ENCODE measurements around the gene ZFYVE9. TPM values are rescaled to one million over a fixed set of nuclear protein-coding genes. Genes with fewer than 3 reads are reported as not detected.

Gene ZFYVE9
- total and polyA plus RNA-seq, 2 of the 13 experiments (the other 11 are each of a cell fraction or from before 2014, with no cell fraction given) = 9.2 to 19.8 TPM

DNA sequence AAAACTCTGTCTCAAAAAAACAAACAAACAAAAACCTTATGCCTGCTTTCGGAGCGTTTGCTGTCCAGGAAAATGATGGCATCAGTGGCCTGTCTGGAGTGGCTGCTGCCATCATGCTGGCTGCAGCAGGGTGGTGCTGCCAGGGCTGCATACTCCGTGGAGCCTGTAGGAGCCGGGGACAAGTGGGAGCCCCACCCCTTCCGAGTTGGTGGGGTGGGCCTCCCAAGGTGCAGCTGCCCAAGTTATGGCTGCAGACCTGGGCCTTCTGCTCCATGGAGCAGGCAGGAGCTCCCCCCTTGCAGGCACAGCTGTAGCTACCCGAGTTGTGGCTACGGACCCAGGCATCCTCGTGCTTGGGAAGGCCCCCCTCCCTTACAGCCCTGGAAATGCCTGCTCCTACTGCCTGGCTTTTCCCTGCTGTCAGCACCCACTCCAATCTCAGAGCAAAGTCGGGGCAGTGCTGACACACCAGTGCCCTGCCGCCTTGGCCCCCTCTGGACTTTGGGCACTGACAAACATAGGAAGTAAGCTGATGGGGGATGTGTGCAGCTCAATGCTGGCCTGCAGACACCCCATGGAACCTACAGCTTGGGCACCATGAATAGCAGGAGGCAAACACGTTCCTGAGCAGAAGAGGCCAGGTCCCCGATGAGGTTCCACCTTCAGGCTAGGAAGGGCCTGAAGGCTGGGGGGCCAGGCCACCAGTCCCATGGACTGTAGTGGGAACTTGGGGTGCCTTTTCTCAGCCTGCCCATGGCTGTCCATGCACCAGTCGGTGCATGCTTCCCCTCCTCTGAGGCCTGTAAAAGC lies 163.7 kb downstream of the ZFYVE9 start (continued):
- TF ChIP-seq, protein P1, sequence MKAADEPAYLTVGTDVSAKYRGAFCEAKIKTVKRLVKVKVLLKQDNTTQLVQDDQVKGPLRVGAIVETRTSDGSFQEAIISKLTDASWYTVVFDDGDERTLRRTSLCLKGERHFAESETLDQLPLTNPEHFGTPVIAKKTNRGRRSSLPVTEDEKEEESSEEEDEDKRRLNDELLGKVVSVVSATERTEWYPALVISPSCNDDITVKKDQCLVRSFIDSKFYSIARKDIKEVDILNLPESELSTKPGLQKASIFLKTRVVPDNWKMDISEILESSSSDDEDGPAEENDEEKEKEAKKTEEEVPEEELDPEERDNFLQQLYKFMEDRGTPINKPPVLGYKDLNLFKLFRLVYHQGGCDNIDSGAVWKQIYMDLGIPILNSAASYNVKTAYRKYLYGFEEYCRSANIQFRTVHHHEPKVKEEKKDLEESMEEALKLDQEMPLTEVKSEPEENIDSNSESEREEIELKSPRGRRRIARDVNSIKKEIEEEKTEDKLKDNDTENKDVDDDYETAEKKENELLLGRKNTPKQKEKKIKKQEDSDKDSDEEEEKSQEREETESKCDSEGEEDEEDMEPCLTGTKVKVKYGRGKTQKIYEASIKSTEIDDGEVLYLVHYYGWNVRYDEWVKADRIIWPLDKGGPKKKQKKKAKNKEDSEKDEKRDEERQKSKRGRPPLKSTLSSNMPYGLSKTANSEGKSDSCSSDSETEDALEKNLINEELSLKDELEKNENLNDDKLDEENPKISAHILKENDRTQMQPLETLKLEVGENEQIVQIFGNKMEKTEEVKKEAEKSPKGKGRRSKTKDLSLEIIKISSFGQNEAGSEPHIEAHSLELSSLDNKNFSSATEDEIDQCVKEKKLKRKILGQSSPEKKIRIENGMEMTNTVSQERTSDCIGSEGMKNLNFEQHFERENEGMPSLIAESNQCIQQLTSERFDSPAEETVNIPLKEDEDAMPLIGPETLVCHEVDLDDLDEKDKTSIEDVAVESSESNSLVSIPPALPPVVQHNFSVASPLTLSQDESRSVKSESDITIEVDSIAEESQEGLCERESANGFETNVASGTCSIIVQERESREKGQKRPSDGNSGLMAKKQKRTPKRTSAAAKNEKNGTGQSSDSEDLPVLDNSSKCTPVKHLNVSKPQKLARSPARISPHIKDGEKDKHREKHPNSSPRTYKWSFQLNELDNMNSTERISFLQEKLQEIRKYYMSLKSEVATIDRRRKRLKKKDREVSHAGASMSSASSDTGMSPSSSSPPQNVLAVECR (CRISPR knock-in tag; IDR thresholded peaks at IDR 0.05; ENCODE audit: borderline replicate concordance) = peak; percentile 53; the same call in 1 of the 2 replicates
- peak; percentile 9; the same call in 1 of the 2 replicates for TF ChIP-seq CTCF (CRISPR knock-in tag; IDR thresholded peaks at IDR 0.05)
- TF ChIP-seq, protein P2, sequence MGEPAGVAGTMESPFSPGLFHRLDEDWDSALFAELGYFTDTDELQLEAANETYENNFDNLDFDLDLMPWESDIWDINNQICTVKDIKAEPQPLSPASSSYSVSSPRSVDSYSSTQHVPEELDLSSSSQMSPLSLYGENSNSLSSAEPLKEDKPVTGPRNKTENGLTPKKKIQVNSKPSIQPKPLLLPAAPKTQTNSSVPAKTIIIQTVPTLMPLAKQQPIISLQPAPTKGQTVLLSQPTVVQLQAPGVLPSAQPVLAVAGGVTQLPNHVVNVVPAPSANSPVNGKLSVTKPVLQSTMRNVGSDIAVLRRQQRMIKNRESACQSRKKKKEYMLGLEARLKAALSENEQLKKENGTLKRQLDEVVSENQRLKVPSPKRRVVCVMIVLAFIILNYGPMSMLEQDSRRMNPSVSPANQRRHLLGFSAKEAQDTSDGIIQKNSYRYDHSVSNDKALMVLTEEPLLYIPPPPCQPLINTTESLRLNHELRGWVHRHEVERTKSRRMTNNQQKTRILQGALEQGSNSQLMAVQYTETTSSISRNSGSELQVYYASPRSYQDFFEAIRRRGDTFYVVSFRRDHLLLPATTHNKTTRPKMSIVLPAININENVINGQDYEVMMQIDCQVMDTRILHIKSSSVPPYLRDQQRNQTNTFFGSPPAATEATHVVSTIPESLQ (CRISPR knock-in tag; conservative IDR thresholded peaks at IDR 0.05) = no peak
- TF ChIP-seq ZNF512B (CRISPR knock-in tag; IDR thresholded peaks at IDR 0.05; ENCODE audit: borderline replicate concordance) = no peak
- no peak for TF ChIP-seq SNAI1 (CRISPR knock-in tag; IDR thresholded peaks at IDR 0.05; ENCODE audit: borderline replicate concordance)
- TF ChIP-seq ZNF7 (CRISPR knock-in tag; IDR thresholded peaks at IDR 0.05) = no peak
- TF ChIP-seq PCBP2 (optimal IDR thresholded peaks at IDR 0.05; ENCODE audit: low read depth, low read length, poor library complexity, severe bottlenecking) = no peak
- no peak for TF ChIP-seq ZNF772 (CRISPR knock-in tag; IDR thresholded peaks at IDR 0.05)
- TF ChIP-seq, protein P3, sequence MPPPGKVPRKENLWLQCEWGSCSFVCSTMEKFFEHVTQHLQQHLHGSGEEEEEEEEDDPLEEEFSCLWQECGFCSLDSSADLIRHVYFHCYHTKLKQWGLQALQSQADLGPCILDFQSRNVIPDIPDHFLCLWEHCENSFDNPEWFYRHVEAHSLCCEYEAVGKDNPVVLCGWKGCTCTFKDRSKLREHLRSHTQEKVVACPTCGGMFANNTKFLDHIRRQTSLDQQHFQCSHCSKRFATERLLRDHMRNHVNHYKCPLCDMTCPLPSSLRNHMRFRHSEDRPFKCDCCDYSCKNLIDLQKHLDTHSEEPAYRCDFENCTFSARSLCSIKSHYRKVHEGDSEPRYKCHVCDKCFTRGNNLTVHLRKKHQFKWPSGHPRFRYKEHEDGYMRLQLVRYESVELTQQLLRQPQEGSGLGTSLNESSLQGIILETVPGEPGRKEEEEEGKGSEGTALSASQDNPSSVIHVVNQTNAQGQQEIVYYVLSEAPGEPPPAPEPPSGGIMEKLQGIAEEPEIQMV (CRISPR knock-in tag; IDR thresholded peaks at IDR 0.05; ENCODE audit: low read depth) = no peak
- no peak for TF ChIP-seq SCMH1 (CRISPR knock-in tag; IDR thresholded peaks at IDR 0.05; ENCODE audit: borderline replicate concordance)
- TF ChIP-seq POLR2G (IDR thresholded peaks at IDR 0.05; ENCODE audit: low read depth, low read length) = peak; percentile 28; the same call in 1 of the 2 replicates
- peak; percentile 21; the same call in 1 of the 2 replicates for TF ChIP-seq TOPORS (CRISPR knock-in tag; IDR thresholded peaks at IDR 0.05)
- TF ChIP-seq GABPA (IDR thresholded peaks at IDR 0.05; ENCODE audit: low read depth, low read length) = no peak
- TF ChIP-seq GABPA (CRISPR knock-in tag; IDR thresholded peaks at IDR 0.05; ENCODE audit: low read depth) = 0 out of 2 replicates have a peak, but pooled peaks have one; percentile 17
- TF ChIP-seq TBX2 (CRISPR knock-in tag; IDR thresholded peaks at IDR 0.05; ENCODE audit: borderline replicate concordance) = no peak

Measured in HepG2 (cell line).